Measurements from ENCODE around the gene ENTPD1.

Gene ENTPD1

GRCh38 chr10:95742962-95743535 is 12.9 kb upstream of the ENTPD1 start:
- no peak for TF ChIP-seq CTCF (IDR thresholded peaks at IDR 0.05; ENCODE audit: low read depth, low read length, missing control alignments)
- H3K4me3 ChIP-seq (ENCODE audit: low read depth, low read length): peak overlapping the region; percentile 14
- no peak for DNase-seq (ENCODE audit: low read depth)

GRCh38 chr10:95745501-95745900 is 10.5 kb upstream of the ENTPD1 start:
- TF ChIP-seq CTCF (IDR thresholded peaks at IDR 0.05; ENCODE audit: low read depth, low read length, missing control alignments): no peak
- DNase-seq (ENCODE audit: low read depth): no peak
- no peak overlapping the region for H3K4me3 ChIP-seq (ENCODE audit: low read depth, low read length)

- TF ChIP-seq CTCF (IDR thresholded peaks at IDR 0.05; ENCODE audit: low read depth, low read length, missing control alignments): no peak
- no peak overlapping the region for H3K4me3 ChIP-seq (ENCODE audit: low read depth, low read length)
- DNase-seq (ENCODE audit: low read depth): no peak
Measured at GRCh38 chr10:95748349-95748748, 7.6 kb upstream of the ENTPD1 start.

- H3K4me3 ChIP-seq (ENCODE audit: low read depth, low read length): peak overlapping the region; percentile 78
- no peak for TF ChIP-seq CTCF (IDR thresholded peaks at IDR 0.05; ENCODE audit: low read depth, low read length, missing control alignments)
- DNase-seq (ENCODE audit: low read depth): peak; percentile 90
Measured at GRCh38 chr10:95755511-95756004, 405 bp upstream of the ENTPD1 start.

GRCh38 chr10:95756809-95757684 is 1.1 kb downstream of the ENTPD1 start:
- DNase-seq (ENCODE audit: low read depth): no peak
- peak overlapping the region; percentile 78 for H3K4me3 ChIP-seq (ENCODE audit: low read depth, low read length)
- no peak for TF ChIP-seq CTCF (IDR thresholded peaks at IDR 0.05; ENCODE audit: low read depth, low read length, missing control alignments)

GRCh38 chr10:95758351-95759025 is 2.5 kb downstream of the ENTPD1 start:
- TF ChIP-seq CTCF (IDR thresholded peaks at IDR 0.05; ENCODE audit: low read depth, low read length, missing control alignments): no peak
- peak; percentile 83 for DNase-seq (ENCODE audit: low read depth)
- peak overlapping the region; percentile 44 for H3K4me3 ChIP-seq (ENCODE audit: low read depth, low read length)
